HepG2 (cell line): ENCODE data around the gene BHLHE23. TPM values are rescaled to one million over a fixed set of nuclear protein-coding genes. Genes with fewer than 3 reads are reported as not detected.

Experiments used
- FOXO1 ChIP-seq: sonication (generic); formaldehyde crosslinking; IDR thresholded peaks from 2 replicates; pipeline ENCODE4 v1.4.0; 2020; ENCODE audit warnings: missing genetic modification reagents
- HDAC1 ChIP-seq: sonication (generic); formaldehyde crosslinking; IDR thresholded peaks from 2 replicates; pipeline ENCODE4 v1.5.1; 2020; ENCODE audit warnings: mild to moderate bottlenecking, missing genetic modification reagents
- HDAC2 ChIP-seq: sonication (generic); formaldehyde crosslinking; IDR thresholded peaks from 2 replicates; pipeline ENCODE4 v1.4.0; 2020; ENCODE audit warnings: missing genetic modification reagents
- HNF4A ChIP-seq: sonication (generic); formaldehyde crosslinking; IDR thresholded peaks from 2 replicates; pipeline ENCODE4 v1.4.0; 2020; ENCODE audit warnings: missing genetic modification reagents
- MTF1 ChIP-seq: sonication (generic); formaldehyde crosslinking; IDR thresholded peaks from 2 replicates; pipeline ENCODE4 v1.5.0; 2020; ENCODE audit warnings: missing genetic modification reagents
- RFX5 ChIP-seq: IDR thresholded peaks from 2 replicates; pipeline ENCODE4 v1.6.1; 2011; ENCODE audit warnings: low read depth, low read length, improper control_type of control experiment
- TBL1XR1 ChIP-seq: fragments of 150-350 bp; IDR thresholded peaks from 2 replicates; pipeline ENCODE4 v1.6.1; 2014; ENCODE audit warnings: borderline replicate concordance, low read length; ENCODE audit not compliant: partially characterized antibody
- TGIF2 ChIP-seq: IDR thresholded peaks from 2 replicates; pipeline ENCODE4 v1.6.1; 2016; ENCODE audit warnings: control low read depth, missing compliant biosample characterization
- TOPORS ChIP-seq: sonication (generic); formaldehyde crosslinking; IDR thresholded peaks from 2 replicates; pipeline ENCODE4 v1.8.0; 2023; ENCODE audit warnings: mild to moderate bottlenecking, missing genetic modification reagents
- ZC3H13 ChIP-seq: sonication (generic); formaldehyde crosslinking; IDR thresholded peaks from 2 replicates; pipeline ENCODE4 v1.8.1; 2023; ENCODE audit warnings: mild to moderate bottlenecking, missing genetic modification reagents, moderate library complexity
- ZIK1 ChIP-seq: sonication (generic); formaldehyde crosslinking; IDR thresholded peaks from 2 replicates; pipeline ENCODE4 v1.5.0; 2020; ENCODE audit warnings: mild to moderate bottlenecking, low read depth, missing genetic modification reagents, borderline replicate concordance
- ZNF281 ChIP-seq: sonication (generic); formaldehyde crosslinking; IDR thresholded peaks from 2 replicates; pipeline ENCODE4 v1.4.0; 2020; ENCODE audit warnings: missing genetic modification reagents, borderline replicate concordance
- ZNF468 ChIP-seq: sonication (generic); formaldehyde crosslinking; IDR thresholded peaks from 2 replicates; pipeline ENCODE4 v1.8.0; 2022; ENCODE audit warnings: mild to moderate bottlenecking, moderate library complexity, missing genetic modification reagents
- ZNF546 ChIP-seq: sonication (generic); formaldehyde crosslinking; conservative IDR thresholded peaks from 2 replicates; pipeline ENCODE4 v1.8.1; 2023; ENCODE audit warnings: mild to moderate bottlenecking, missing genetic modification reagents
- ZNF629 ChIP-seq: sonication (generic); formaldehyde crosslinking; conservative IDR thresholded peaks from 2 replicates; pipeline ENCODE4 v1.5.0; 2020; ENCODE audit warnings: missing genetic modification reagents
- ZNF652 ChIP-seq: IDR thresholded peaks from 2 replicates; pipeline ENCODE4 v1.6.1; 2016; ENCODE audit warnings: low read depth, borderline replicate concordance
- ZNF660 ChIP-seq: sonication (generic); formaldehyde crosslinking; IDR thresholded peaks from 2 replicates; pipeline ENCODE4 v1.5.1; 2020; ENCODE audit warnings: mild to moderate bottlenecking, low read depth, missing genetic modification reagents, borderline replicate concordance
- ZNF703 ChIP-seq: sonication (generic); formaldehyde crosslinking; IDR thresholded peaks from 2 replicates; pipeline ENCODE4 v1.5.1; 2020; ENCODE audit warnings: missing genetic modification reagents, mild to moderate bottlenecking, moderate library complexity, borderline replicate concordance
- ZNF749 ChIP-seq: sonication (generic); formaldehyde crosslinking; IDR thresholded peaks from 2 replicates; pipeline ENCODE4 v1.8.0; 2022; ENCODE audit warnings: mild to moderate bottlenecking, missing genetic modification reagents, moderate library complexity, borderline replicate concordance
- polyA plus RNA-seq, 8 experiments: library from polyadenylated mRNA; depleted of rRNA in 3 of 8; stranded (reverse) in 7 of 8; unstranded in 1 of 8; fragments of >200 nt; fragmentation: Illumina TruSeq in 4 of 8; extraction: Trizol in 4 of 8; gene quantifications; 2 replicates each; pipeline versions ENCODE4 v1.2.1 to v1.2.3, GENCODE V29; 2011 to 2016; ENCODE audit warnings: low read depth in 4 of 8, missing spikeins in 1 of 8, mixed read lengths in 1 of 8; ENCODE audit not compliant: insufficient read depth in 1 of 8
- total RNA-seq, 5 experiments: library from RNA; depleted of rRNA; stranded (reverse); fragments of >200 nt; fragmentation: Illumina TruSeq; extraction: Trizol; gene quantifications; 2 replicates each; pipeline ENCODE4 v1.2.3, GENCODE V29; 2016; ENCODE audit warnings: low read depth in 1 of 5
- TF ChIP-seq, protein P1 (sequence below), 2 experiments: sonication (generic) in 1 of 2; formaldehyde crosslinking in 1 of 2; IDR thresholded peaks; 2 replicates each; pipeline versions ENCODE4 v1.6.1 to v1.9.0; 2014 to 2022; ENCODE audit warnings: antibody characterized with exemption in 1 of 2, borderline replicate concordance in 1 of 2, inconsistent platforms in 1 of 2, low read depth in 1 of 2, missing genetic modification reagents in 1 of 2
- TF ChIP-seq, protein P2 (sequence below): IDR thresholded peaks from 2 replicates; pipeline ENCODE4 v1.6.1; 2016; ENCODE audit warnings: missing biosample characterization, missing genetic modification reagents, low read depth

The BHLHE23 gene
- total and polyA plus RNA-seq, 2 of the 13 experiments (the other 11 are each of a cell fraction or from before 2014, with no cell fraction given), result not detected

DNA sequence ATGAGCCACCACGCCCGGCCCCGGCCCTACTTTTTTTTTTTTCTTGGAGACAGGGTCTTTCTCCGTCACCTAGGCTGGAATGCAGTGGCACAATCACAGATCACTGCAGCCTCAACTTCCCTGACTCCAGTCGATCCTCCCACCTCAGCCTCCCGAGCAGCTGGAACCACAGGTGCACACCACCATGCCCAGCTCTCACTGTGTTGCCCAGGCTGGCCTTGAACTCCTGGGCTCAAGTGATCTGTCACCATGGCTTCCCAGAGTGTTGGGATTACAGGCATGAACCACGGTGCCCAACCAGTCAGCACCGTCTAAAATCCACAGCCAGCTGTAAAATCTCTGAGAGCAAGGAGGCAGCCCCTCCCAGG is 36.8 kb downstream of the BHLHE23 start (continued):
- TF ChIP-seq MTF1 (CRISPR knock-in tag) (no peak), HDAC1 (no peak), ZNF468 (CRISPR knock-in tag) (0 out of 2 replicates have a peak, but pooled peaks have one; percentile 67), ZNF629 (CRISPR knock-in tag) (no peak), TGIF2 (no peak), ZNF281 (CRISPR knock-in tag) (no peak), HDAC2 (CRISPR knock-in tag) (0 out of 2 replicates have a peak, but pooled peaks have one; percentile 18), ZC3H13 (peak; percentile 73; the same call in 1 of the 2 replicates), ZNF546 (no peak), FOXO1 (CRISPR knock-in tag) (no peak), ZNF749 (CRISPR knock-in tag) (peak; percentile 46; the same call in 1 of the 2 replicates), ZNF652 (no peak), ZNF703 (CRISPR knock-in tag) (0 out of 2 replicates have a peak, but pooled peaks have one; percentile 26), RFX5 (no peak), TBL1XR1 (no peak), HNF4A (CRISPR knock-in tag) (peak; percentile 52), ZNF660 (CRISPR knock-in tag) (no peak), TOPORS (CRISPR knock-in tag) (no peak), ZIK1 (CRISPR knock-in tag) (no peak)
- TF ChIP-seq, protein P1, sequence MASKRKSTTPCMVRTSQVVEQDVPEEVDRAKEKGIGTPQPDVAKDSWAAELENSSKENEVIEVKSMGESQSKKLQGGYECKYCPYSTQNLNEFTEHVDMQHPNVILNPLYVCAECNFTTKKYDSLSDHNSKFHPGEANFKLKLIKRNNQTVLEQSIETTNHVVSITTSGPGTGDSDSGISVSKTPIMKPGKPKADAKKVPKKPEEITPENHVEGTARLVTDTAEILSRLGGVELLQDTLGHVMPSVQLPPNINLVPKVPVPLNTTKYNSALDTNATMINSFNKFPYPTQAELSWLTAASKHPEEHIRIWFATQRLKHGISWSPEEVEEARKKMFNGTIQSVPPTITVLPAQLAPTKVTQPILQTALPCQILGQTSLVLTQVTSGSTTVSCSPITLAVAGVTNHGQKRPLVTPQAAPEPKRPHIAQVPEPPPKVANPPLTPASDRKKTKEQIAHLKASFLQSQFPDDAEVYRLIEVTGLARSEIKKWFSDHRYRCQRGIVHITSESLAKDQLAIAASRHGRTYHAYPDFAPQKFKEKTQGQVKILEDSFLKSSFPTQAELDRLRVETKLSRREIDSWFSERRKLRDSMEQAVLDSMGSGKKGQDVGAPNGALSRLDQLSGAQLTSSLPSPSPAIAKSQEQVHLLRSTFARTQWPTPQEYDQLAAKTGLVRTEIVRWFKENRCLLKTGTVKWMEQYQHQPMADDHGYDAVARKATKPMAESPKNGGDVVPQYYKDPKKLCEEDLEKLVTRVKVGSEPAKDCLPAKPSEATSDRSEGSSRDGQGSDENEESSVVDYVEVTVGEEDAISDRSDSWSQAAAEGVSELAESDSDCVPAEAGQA (IDR thresholded peaks at IDR 0.05; ENCODE audit: low read depth), result no peak
- TF ChIP-seq, protein P1 (CRISPR knock-in tag; IDR thresholded peaks at IDR 0.05; ENCODE audit: borderline replicate concordance), result no peak
- TF ChIP-seq, protein P2, sequence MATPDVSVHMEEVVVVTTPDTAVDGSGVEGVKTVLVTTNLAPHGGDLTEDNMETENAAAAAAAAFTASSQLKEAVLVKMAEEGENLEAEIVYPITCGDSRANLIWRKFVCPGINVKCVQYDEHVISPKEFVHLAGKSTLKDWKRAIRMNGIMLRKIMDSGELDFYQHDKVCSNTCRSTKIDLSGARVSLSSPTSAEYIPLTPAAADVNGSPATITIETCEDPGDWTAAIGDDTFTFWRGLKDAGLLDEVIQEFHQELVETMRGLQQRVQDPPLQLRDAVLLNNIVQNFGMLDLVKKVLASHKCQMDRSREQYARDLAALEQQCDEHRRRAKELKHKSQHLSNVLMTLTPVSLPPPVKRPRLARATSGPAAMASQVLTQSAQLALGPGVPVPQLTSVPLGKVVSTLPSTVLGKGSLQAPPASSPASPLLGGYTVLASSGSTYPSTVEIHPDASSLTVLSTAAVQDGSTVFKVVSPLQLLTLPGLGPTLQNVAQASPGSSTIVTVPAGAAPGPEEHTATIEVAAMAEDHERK (CRISPR knock-in tag), result no peak
